WI38 (cell line): ENCODE measurements around the gene DNAJC10.
"Not testable (repeated sequence)": the region's sequence is repeated elsewhere in the genome, so short reads cannot be mapped to it uniquely, and the experiment has no call there.

Experiments used
- H3K4me3 ChIP-seq: 2 replicates; pipeline ENCODE4 v1.5.1; 2011; ENCODE audit warnings: low read depth, mild to moderate bottlenecking, control low read depth, low read length
- TF ChIP-seq, protein P1 (sequence below): IDR thresholded peaks from 2 replicates; pipeline ENCODE4 v1.5.1; 2012; ENCODE audit warnings: low read depth, mild to moderate bottlenecking, control low read depth, low read length

The DNAJC10 gene

DNA sequence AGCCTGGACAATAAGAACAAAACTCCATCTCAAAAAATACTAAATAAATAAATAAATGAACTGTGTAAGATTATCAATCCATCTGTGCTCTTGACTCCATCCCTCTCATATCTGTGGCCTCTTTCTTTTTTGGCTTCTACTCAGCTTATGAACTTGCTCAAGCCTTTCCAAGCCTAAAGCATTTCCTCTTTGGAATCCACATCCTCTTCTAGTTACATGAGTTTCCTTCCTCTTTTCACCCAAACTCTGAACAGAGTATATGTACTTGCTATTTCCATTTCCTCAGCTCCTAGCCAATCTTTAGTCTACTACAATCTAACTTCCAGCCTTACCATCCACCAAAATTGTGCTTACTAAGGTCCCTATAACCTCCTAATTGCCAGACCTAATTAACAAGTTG, 2.5 kb upstream of the DNAJC10 start:
- TF ChIP-seq, protein P1, sequence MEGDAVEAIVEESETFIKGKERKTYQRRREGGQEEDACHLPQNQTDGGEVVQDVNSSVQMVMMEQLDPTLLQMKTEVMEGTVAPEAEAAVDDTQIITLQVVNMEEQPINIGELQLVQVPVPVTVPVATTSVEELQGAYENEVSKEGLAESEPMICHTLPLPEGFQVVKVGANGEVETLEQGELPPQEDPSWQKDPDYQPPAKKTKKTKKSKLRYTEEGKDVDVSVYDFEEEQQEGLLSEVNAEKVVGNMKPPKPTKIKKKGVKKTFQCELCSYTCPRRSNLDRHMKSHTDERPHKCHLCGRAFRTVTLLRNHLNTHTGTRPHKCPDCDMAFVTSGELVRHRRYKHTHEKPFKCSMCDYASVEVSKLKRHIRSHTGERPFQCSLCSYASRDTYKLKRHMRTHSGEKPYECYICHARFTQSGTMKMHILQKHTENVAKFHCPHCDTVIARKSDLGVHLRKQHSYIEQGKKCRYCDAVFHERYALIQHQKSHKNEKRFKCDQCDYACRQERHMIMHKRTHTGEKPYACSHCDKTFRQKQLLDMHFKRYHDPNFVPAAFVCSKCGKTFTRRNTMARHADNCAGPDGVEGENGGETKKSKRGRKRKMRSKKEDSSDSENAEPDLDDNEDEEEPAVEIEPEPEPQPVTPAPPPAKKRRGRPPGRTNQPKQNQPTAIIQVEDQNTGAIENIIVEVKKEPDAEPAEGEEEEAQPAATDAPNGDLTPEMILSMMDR = no peak
- H3K4me3 ChIP-seq = no peak overlapping the region

DNA sequence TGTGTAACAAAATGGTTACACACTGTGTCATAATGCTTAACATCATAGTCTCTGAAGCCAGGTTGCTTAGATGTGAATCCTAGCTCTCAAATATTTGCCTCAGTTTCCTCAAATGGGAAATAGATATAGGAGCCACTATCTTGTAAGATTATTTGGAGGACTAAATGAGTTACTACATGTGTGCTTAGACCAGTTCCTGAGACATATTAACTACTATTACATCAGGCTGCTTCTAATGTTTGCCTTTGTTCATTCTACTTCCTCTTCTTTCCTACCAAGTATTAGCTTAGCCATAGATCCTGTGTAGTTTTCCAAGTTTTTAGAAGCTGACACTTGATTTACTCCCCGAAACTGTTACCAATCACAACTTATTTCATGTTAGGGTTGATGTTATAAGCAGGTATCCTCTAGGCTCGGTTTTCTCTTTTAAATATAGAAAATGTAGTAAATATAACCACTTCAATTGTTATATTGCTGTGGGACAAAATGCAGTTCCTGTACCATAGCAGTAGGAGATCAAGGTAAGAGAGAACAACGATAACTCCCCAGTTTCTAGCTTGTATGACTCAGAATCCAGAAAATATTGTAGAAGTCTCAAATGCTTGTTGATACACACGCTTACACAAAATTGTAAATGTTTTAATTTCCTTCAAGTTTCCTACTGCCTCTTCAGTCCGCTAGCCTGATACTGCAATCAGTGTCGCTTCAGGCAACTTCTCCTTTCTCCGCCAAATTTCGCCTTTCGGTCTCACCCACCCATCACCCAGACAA, 751 bp upstream of the DNAJC10 start:
- H3K4me3 ChIP-seq = peak overlapping the region; percentile 97
- TF ChIP-seq, protein P1 = no peak

DNA sequence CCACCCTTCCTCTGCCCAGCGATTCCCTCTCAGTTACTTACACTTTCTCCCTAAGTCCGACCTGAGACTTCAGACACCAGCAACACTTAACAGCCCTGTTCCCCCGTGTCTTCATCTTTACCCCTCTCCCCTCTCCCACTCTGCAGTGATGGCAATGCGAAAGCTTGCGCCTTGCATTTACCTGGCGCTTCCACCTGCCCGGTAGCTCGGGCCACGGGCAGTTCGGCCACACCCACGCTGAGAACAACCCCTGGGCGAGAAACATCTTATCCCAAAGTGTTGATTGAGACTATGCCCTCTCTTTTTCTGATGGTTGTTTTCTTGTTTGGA, 558 bp downstream of the DNAJC10 start:
- TF ChIP-seq, protein P1 = no peak
- peak overlapping the region; percentile 97 for H3K4me3 ChIP-seq

DNA sequence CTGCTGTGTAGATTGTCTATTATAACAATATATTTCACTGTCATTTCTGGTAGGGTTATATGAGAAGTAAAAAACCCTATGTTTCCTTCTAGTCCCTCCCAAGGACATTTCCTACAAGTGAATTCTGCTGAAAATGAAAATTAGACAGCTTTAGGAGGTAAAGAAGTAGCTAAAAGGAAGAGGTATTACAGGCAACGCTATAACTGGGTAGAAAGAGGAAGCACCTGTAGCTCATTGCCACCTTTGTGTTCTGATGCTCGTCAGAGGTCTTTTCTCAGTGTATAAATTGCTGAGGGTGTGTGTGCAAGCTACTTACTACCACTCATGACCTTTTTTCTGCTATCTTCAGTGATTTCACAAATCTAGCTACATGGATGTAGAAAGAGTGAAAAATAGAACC, 1.4 kb downstream of the DNAJC10 start:
- H3K4me3 ChIP-seq = no peak overlapping the region; the same call in 1 of the 2 replicates
- TF ChIP-seq, protein P1 = no peak

DNA sequence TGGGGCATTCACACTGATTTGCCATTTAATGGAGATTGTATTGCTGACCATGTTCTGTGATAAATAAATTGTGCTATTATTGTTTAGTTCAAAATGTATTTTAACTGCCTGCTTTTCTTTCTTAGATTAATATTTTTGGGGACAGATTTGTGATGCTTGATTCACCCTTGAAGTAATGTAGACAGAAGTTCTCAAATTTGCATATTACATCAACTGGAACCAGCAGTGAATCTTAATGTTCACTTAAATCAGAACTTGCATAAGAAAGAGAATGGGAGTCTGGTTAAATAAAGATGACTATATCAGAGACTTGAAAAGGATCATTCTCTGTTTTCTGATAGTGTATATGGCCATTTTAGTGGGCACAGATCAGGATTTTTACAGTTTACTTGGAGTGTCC, 1.8 kb downstream of the DNAJC10 start:
- H3K4me3 ChIP-seq = no peak overlapping the region
- TF ChIP-seq, protein P1 = no peak

DNA sequence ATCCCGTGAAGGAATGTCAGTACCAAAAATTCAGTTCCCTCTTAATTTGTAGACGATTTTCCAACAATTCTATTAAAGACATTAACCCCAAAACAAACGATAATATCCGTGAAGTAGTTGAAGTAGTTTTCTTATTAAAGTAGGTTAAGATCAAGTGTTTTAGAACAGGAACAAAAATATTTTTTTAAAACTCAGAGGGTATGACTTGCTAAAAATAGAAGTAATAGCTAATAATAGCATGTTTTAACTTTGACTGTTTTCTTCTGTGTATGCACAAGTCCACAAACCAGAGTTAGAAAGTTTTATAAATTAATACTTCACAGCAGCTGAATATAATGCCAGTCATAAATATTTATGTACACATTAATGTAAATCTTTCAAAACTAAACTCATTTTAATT, 2.4 kb downstream of the DNAJC10 start:
- TF ChIP-seq, protein P1 = no peak
- H3K4me3 ChIP-seq = no peak overlapping the region

DNA sequence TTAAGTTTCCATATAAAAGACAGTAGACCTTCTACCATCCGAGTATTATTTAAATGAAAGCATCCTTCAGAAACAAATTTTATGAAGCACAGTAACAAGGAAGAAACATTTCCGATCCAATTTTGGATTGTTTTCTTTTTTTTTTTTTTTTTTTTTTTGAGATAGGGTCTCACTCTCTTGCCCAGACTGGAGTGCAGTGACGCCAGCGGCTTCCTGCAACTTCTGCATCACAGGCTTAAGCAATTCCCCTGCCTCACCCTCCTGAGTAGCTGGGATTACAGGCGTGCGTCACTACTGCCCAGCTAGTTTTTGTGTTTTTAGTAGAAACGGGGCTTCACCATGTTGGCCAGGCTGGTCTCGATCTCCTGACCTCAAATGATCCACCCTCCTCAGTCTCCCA, 3.1 kb downstream of the DNAJC10 start:
- not testable (repeated sequence) for H3K4me3 ChIP-seq

DNA sequence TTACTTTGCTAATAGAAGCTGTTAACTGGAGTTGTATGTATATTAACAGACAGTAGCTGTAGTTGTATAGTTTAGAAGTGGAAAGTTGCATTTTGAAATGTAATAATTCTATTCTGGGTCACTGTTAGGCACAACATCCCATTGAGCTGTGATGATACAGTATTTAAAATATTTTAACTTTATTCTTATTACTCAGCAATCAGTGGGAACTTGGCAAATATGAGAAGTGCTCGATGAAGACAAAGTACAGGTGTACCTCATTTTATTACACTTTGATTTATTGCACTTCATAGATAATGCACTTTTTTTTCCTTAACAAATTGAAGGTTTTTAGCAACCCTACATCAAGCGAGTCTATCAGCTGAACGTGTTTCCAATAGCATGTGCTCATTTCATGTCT, 8.6 kb downstream of the DNAJC10 start:
- TF ChIP-seq, protein P1 = no peak

More for the DNA sequence above, 8.6 kb downstream of the DNAJC10 start:
- H3K4me3 ChIP-seq = no peak overlapping the region
